ENCODE measurements around the gene TMEM63A.

Gene TMEM63A

GRCh38 chr1:225871359-225872074 lies 10.7 kb downstream of the TMEM63A start:
- in situ Hi-C loops (cut with HindIII; ENCODE audit: low sequenced_read_pairs) = no loop called here

- in situ Hi-C loops (cut with HindIII; ENCODE audit: low sequenced_read_pairs) = no loop called here
These were observed 11.3 kb downstream of the TMEM63A start for GRCh38 chr1:225870911-225871310.

GRCh38 chr1:225868631-225869330 lies 13.4 kb downstream of the TMEM63A start:
- in situ Hi-C loops (cut with HindIII; ENCODE audit: low sequenced_read_pairs) = no loop called here

- in situ Hi-C loops (cut with HindIII; ENCODE audit: low sequenced_read_pairs) = no loop called here
These were observed 15.2 kb downstream of the TMEM63A start for GRCh38 chr1:225866981-225867380.

GRCh38 chr1:225866061-225866837 lies 15.9 kb downstream of the TMEM63A start:
- in situ Hi-C loops (cut with HindIII; ENCODE audit: low sequenced_read_pairs) = no loop called here

- in situ Hi-C loops (cut with HindIII; ENCODE audit: low sequenced_read_pairs) = no loop called here
These were observed 16.7 kb downstream of the TMEM63A start for GRCh38 chr1:225865514-225865913.

GRCh38 chr1:225863167-225863566 lies 19.0 kb downstream of the TMEM63A start:
- in situ Hi-C loops (cut with HindIII; ENCODE audit: low sequenced_read_pairs) = no loop called here

GRCh38 chr1:225862581-225862950 lies 19.6 kb downstream of the TMEM63A start:
- in situ Hi-C loops (cut with HindIII; ENCODE audit: low sequenced_read_pairs) = no loop called here

- in situ Hi-C loops (cut with HindIII; ENCODE audit: low sequenced_read_pairs) = no loop called here
These were observed 20.2 kb downstream of the TMEM63A start for GRCh38 chr1:225861834-225862580.

GRCh38 chr1:225860876-225861441 lies 21.2 kb downstream of the TMEM63A start:
- in situ Hi-C loops (cut with HindIII; ENCODE audit: low sequenced_read_pairs) = no loop called here

GRCh38 chr1:225860107-225860506 lies 22.1 kb downstream of the TMEM63A start:
- in situ Hi-C loops (cut with HindIII; ENCODE audit: low sequenced_read_pairs) = no loop called here

GRCh38 chr1:225859151-225859550 lies 23.0 kb downstream of the TMEM63A start:
- in situ Hi-C loops (cut with HindIII; ENCODE audit: low sequenced_read_pairs) = no loop called here

- in situ Hi-C loops (cut with HindIII; ENCODE audit: low sequenced_read_pairs) = no loop called here
These were observed 24.9 kb downstream of the TMEM63A start for GRCh38 chr1:225857256-225857655.

- in situ Hi-C loops (cut with HindIII; ENCODE audit: low sequenced_read_pairs) = no loop called here
These were observed 26.5 kb downstream of the TMEM63A start for GRCh38 chr1:225855503-225856300.

GRCh38 chr1:225853441-225853840 lies 28.7 kb downstream of the TMEM63A start:
- in situ Hi-C loops (cut with HindIII; ENCODE audit: low sequenced_read_pairs) = no loop called here

GRCh38 chr1:225852413-225853124 lies 29.6 kb downstream of the TMEM63A start:
- in situ Hi-C loops (cut with HindIII; ENCODE audit: low sequenced_read_pairs) = no loop called here

- in situ Hi-C loops (cut with HindIII; ENCODE audit: low sequenced_read_pairs) = no loop called here
These were observed 30.4 kb downstream of the TMEM63A start for GRCh38 chr1:225851805-225852204.

- in situ Hi-C loops (cut with HindIII; ENCODE audit: low sequenced_read_pairs) = no loop called here
These were observed 31.8 kb downstream of the TMEM63A start for GRCh38 chr1:225850370-225850769.

GRCh38 chr1:225849925-225850324 lies 32.3 kb downstream of the TMEM63A start:
- in situ Hi-C loops (cut with HindIII; ENCODE audit: low sequenced_read_pairs) = loop anchor here (5.0 kb wide), 1 partner anchor 72 kb away; the partner anchor contains the start of gene PYCR2

Data from endothelial cell of hepatic sinusoid (primary cell).